NOMO-1 treated with DMSO at 0.1 percent for 48 hours (cell line): ENCODE results near the gene GLYATL1.
"Not testable (repeated sequence)": the region's sequence is repeated elsewhere in the genome, so short reads cannot be mapped to it uniquely, and the experiment has no call there.

Experiments used
- DNase-seq: peaks from one replicate; lab custom pipeline; 2025; ENCODE audit not compliant: unreplicated experiment; lab: John Stamatoyannopoulos, UW

Gene GLYATL1

GRCh38 chr11:58994171-58994570, 54.9 kb downstream of the GLYATL1 start:
- DNase-seq: no peak

- DNase-seq: no peak
These were observed 59.4 kb downstream of the GLYATL1 start for GRCh38 chr11:58998480-58999290.

GRCh38 chr11:58999291-58999680, 60.0 kb downstream of the GLYATL1 start:
- DNase-seq: peak; percentile 92

- no peak for DNase-seq
These were observed 60.7 kb downstream of the GLYATL1 start for GRCh38 chr11:59000003-59000402.

- not testable (repeated sequence) for DNase-seq
These were observed 62.7 kb downstream of the GLYATL1 start for GRCh38 chr11:59002006-59002405.
